ENCODE data around the gene OSBPL10. TPM values are rescaled to one million over a fixed set of nuclear protein-coding genes. Genes with fewer than 3 reads are reported as not detected.
A peak's percentile ranks its signal among the peaks of the same experiment; 100 is the strongest.
"Not testable (repeated sequence)": the region's sequence is repeated elsewhere in the genome, so short reads cannot be mapped to it uniquely, and the experiment has no call there.

Gene OSBPL10
- total RNA-seq, 1 experiment from 2014 or later: 75.8 TPM

GRCh38 chr3:31804251-31805051, 176.6 kb downstream of the OSBPL10 start:
- in situ Hi-C loops (cut with HindIII; ENCODE audit: low sequenced_read_pairs): no loop called here
- DNase-seq (ENCODE audit: low spot score): no peak

- no peak for DNase-seq (ENCODE audit: low spot score)
- in situ Hi-C loops (cut with HindIII; ENCODE audit: low sequenced_read_pairs): no loop called here
Measured at GRCh38 chr3:31802981-31803740, 177.9 kb downstream of the OSBPL10 start.

GRCh38 chr3:31800436-31800835, 180.6 kb downstream of the OSBPL10 start:
- no peak for DNase-seq (ENCODE audit: low spot score)
- in situ Hi-C loops (cut with HindIII; ENCODE audit: low sequenced_read_pairs): no loop called here

- no peak for DNase-seq (ENCODE audit: low spot score)
- in situ Hi-C loops (cut with HindIII; ENCODE audit: low sequenced_read_pairs): no loop called here
Measured at GRCh38 chr3:31798840-31799239, 182.2 kb downstream of the OSBPL10 start.

GRCh38 chr3:31793821-31794220, 187.2 kb downstream of the OSBPL10 start:
- DNase-seq (ENCODE audit: low spot score): no peak
- in situ Hi-C loops (cut with HindIII; ENCODE audit: low sequenced_read_pairs): no loop called here

GRCh38 chr3:31791090-31791430, 190.0 kb downstream of the OSBPL10 start:
- in situ Hi-C loops (cut with HindIII; ENCODE audit: low sequenced_read_pairs): no loop called here

GRCh38 chr3:31790193-31791089, 190.6 kb downstream of the OSBPL10 start:
- DNase-seq (ENCODE audit: low spot score): peak; percentile 55

More at GRCh38 chr3:31791090-31791430, 190.0 kb downstream of the OSBPL10 start:
- no peak for DNase-seq (ENCODE audit: low spot score)

GRCh38 chr3:31789429-31789828, 191.6 kb downstream of the OSBPL10 start:
- DNase-seq (ENCODE audit: low spot score): no peak
- in situ Hi-C loops (cut with HindIII; ENCODE audit: low sequenced_read_pairs): no loop called here

More at GRCh38 chr3:31790193-31791089, 190.6 kb downstream of the OSBPL10 start:
- in situ Hi-C loops (cut with HindIII; ENCODE audit: low sequenced_read_pairs): no loop called here

GRCh38 chr3:31785734-31786133, 195.3 kb downstream of the OSBPL10 start:
- DNase-seq (ENCODE audit: low spot score): no peak
- in situ Hi-C loops (cut with HindIII; ENCODE audit: low sequenced_read_pairs): no loop called here

GRCh38 chr3:31785286-31785685, 195.8 kb downstream of the OSBPL10 start:
- in situ Hi-C loops (cut with HindIII; ENCODE audit: low sequenced_read_pairs): no loop called here
- no peak for DNase-seq (ENCODE audit: low spot score)

GRCh38 chr3:31783851-31784250, 197.2 kb downstream of the OSBPL10 start:
- in situ Hi-C loops (cut with HindIII; ENCODE audit: low sequenced_read_pairs): not testable (repeated sequence)

GRCh38 chr3:31782306-31782705, 198.8 kb downstream of the OSBPL10 start:
- in situ Hi-C loops (cut with HindIII; ENCODE audit: low sequenced_read_pairs); DNase-seq (ENCODE audit: low spot score): not testable (repeated sequence)

More at GRCh38 chr3:31783851-31784250, 197.2 kb downstream of the OSBPL10 start:
- not testable (repeated sequence) for DNase-seq (ENCODE audit: low spot score)

GRCh38 chr3:31779514-31779913, 201.5 kb downstream of the OSBPL10 start:
- DNase-seq (ENCODE audit: low spot score): no peak
- in situ Hi-C loops (cut with HindIII; ENCODE audit: low sequenced_read_pairs): no loop called here

- in situ Hi-C loops (cut with HindIII; ENCODE audit: low sequenced_read_pairs): no loop called here
- DNase-seq (ENCODE audit: low spot score): no peak
Measured at GRCh38 chr3:31777887-31778286, 203.2 kb downstream of the OSBPL10 start.

- no peak for DNase-seq (ENCODE audit: low spot score)
- in situ Hi-C loops (cut with HindIII; ENCODE audit: low sequenced_read_pairs): no loop called here
Measured at GRCh38 chr3:31777092-31777491, 204.0 kb downstream of the OSBPL10 start.

GRCh38 chr3:31776016-31776415, 205.0 kb downstream of the OSBPL10 start:
- no peak for DNase-seq (ENCODE audit: low spot score)
- in situ Hi-C loops (cut with HindIII; ENCODE audit: low sequenced_read_pairs): no loop called here

- in situ Hi-C loops (cut with HindIII; ENCODE audit: low sequenced_read_pairs): no loop called here
- DNase-seq (ENCODE audit: low spot score): no peak
Measured at GRCh38 chr3:31775383-31775782, 205.7 kb downstream of the OSBPL10 start.

- DNase-seq (ENCODE audit: low spot score): no peak
- in situ Hi-C loops (cut with HindIII; ENCODE audit: low sequenced_read_pairs): no loop called here
Measured at GRCh38 chr3:31772758-31773473, 208.1 kb downstream of the OSBPL10 start.

GRCh38 chr3:31772272-31772671, 208.8 kb downstream of the OSBPL10 start:
- no peak for DNase-seq (ENCODE audit: low spot score)
- in situ Hi-C loops (cut with HindIII; ENCODE audit: low sequenced_read_pairs): no loop called here
